SW480 (cell line): ENCODE measurements around the gene KRTAP10-5.
"Not testable (repeated sequence)": the region's sequence is repeated elsewhere in the genome, so short reads cannot be mapped to it uniquely, and the experiment has no call there.

Experiments
- DNase-seq: peaks from one replicate; pipeline ENCODE4 v3.0.0-alpha.2; 2016; ENCODE audit warnings: low spot score

Gene KRTAP10-5

DNA sequence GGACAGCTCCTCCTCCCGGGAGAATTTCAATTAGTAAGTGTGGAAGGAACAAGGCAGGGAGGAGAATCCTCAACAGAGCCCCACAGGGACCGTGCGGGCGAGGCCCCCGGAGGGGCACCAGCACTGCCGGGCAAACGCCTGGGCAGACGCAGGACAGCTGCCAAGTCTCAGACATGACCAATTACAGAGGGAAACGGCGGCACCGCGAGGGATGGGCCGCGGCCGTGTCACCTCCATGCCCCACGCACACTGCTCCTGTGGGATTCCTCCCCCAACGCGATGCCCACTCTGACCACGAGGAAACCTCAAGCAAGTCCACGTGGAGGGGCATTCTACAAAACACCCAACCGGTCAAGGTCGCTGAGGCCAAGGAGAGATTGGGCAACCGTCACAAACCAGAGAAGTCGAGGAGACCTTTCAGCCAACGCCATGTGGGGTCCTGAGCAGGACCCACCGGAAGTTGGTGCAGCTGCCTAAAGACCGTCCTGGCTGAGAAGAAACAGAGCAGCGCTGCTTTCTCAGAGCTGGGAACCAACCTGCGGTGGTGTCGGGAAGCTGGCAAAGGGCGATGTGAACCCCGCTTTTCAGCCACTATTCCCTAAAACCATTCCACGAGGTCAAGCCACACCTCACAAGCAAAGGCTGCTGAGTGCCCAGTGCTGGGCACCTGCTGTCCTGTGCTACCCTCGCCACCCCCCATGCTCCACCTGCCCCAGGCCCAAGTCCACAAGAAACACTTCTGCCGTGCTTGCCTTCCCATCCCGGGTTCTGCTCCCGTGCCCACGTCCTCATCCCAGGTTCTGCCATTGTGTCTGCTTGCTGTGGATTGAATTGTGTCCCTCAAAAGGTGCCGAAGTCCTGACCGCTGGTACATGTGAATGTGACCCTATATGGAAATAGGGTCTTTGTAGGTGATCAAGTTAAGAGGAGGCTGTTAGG is 8.3 kb downstream of the KRTAP10-5 start:
- no peak for DNase-seq

DNA sequence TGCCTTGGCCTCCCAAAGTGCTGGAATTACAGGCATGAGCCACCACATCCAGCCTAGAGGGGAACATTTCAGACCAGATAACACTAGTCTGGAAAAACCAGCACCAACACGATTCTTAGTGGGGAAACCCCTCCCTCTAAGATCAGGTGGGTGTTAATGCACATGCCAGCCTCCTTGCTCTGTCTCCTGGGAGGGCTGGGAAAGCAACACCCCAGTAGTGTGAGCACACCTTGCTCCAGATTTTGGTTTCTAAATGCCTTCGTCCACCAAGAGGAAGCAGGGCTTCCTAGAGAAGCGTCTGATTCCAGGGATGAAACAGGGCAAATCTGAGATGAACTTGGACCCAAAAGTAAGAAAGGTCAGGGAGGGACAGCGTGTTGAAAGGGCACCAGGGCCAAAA is 9.1 kb downstream of the KRTAP10-5 start:
- no peak for DNase-seq

DNA sequence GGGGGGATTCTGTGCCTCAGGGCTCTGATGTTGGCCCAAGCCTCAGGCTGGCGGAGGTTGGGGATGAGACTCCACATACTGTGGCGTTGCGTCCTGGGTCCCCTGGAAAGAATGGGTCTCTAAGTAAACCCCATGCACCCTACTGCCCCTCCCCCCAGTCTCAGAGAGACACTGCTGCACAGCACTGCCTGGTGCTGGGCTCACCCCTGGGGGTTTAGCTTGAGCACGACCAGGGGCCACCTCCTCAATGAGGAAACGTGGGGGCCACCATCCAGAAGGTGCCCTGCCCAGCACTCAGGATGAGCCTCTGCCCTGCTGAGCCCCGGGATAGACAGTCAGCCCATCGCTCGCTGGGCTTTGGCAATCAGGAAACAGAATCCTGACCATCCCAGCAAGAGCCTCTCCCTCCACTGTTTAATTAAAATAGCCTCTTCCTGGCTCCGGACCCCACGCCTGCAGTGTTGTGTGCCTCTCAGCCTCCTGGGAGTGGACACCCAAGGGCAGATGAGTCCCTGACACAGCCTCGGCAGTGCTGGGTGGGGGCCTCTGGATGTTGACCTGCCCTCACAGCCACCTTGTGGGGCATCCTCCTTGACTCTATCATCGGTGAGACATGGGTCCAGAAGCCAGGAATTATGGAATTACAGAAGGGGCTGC is 10.4 kb downstream of the KRTAP10-5 start:
- no peak for DNase-seq

DNA sequence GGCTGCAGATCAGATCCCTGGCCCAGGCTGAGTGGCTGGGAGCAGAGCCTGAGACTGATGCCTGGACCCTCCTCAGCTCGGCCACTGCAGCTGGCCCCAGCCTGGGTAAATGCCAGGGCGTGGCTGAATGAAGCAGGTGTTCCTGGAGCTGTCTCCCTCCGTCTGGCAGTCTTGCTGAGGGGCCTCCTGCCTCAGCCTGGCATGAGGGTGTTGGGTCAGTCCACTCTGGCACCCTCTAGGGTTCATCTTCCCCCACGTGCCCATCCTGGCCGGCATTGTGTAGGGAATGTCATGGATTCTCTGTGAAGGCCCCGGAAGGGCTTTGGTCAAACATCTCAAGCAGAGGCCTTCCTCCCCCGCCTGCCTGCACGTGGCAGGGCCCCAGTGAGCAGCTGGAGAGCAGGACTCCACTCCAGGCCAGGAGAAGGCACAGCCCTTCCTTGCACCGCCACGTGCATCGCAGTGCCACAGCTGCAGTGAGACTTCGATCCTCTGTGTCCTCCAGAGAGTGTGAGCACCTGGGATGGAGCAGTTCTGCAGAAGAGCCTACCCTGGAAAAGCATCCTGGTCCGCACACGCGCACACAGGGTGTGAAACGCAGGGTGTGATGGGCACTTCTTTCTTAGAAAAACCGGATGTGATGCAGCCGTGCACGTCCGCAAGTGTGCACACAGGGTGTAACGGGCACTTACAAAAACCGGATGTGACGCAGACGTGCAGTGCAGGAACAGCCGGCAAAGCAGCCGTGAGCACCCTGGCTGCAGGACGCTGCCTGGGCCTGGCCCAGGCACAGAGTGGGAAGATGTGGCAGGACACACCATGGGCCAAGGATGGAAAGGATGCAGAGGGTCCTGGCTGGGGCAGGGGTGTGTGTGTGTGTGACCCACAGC is 11.5 kb downstream of the KRTAP10-5 start:
- DNase-seq = no peak

DNA sequence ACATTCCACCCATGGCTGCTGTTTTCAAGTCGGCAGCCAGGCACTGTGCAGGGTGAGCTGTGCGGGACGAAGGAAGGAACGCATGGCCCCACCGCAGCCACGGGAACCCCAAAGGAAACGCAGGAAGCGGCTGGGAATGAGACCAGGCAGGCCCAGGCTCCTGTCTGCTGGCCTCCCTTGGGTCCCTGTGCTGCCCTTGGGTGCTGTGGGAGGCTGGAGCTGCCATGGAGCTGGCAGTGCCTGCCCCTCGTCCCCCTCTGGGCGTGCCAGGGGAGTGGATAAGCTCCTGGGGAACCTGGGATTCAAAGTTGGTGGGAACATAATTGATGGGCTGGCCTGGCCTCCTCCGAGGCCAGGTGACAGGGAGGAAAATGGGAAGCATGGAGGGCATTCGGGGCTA is 12.1 kb downstream of the KRTAP10-5 start:
- no peak for DNase-seq

DNA sequence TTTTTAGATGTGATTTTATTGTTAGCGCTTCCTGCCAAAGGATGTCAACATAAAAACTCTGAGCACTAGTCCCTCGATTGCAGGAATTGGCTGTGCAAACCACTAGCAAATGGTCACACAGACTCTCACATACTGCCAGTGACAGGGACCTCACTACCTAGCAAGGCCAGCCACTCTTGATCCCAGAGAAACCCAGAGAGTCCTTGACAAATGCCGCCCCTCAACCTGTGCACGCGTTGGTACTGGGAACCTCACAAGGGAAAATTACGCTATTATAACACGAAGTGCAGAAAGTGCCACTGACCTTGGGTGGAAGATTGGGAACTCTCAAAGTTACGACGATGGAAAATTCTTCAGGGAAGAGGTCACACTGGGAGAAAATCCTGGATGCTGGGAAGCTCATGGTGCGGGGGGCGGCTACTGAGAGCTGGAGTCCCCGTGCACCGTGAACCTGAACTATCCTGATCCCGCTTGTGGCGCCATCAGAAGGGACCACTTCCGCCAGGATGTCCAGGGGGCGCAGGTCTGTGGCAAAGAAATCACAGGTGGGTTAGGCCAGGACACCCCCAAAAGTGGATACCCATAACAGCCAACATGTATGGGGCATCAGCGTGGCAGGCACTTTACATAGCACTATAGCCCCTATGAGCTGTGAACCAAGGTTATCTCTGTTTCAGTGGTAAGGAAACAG is 12.8 kb downstream of the KRTAP10-5 start:
- DNase-seq = no peak

DNA sequence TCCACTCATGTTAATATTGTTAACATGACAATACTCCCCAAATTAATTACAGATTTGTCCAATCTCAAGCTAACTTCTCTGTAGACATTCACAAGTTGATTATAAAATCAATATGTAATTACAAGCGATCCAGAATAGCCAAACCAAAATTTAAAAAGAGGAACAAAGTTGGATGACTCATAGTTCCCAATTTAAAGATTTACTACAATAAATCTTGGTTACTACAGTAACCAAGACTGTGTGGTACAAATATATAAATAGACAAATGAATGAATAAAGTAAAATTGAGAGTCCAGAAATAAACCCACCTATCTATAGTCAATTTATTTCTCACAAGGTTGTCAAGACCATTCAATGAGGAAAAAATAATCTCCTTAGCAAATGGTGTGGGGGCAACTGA is 14.0 kb downstream of the KRTAP10-5 start:
- DNase-seq = no peak

DNA sequence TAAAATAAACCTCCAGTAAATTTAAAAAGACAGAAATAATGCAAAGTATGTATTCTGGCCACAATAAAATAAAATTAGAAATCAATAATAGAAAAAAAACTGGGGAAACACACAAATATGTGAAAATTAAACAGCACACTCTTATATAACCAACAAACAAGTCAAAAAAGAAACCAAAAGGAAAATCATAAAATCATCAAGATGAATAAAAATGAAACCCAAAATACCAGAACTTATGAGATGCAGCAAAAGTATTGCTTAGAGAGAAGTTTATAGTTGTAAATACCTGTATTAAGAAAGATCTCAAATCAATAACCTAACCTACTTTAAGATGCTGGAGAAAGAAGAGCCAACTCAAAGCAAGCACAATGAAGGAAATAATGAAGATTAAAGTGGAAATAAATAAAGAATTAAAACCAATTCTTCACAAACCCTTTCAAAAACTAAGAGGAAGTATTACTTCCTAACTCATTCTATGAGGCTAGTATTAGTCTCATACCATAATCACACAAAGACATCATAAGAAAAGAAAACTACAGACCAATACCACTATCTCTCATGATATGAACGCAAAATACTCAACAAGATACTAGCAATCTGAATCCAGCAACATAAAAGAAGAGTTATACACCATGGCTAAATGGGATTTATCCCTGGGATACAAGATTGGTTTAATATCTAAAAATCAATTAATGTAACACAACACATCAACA is 15.4 kb downstream of the KRTAP10-5 start:
- DNase-seq = no peak

DNA sequence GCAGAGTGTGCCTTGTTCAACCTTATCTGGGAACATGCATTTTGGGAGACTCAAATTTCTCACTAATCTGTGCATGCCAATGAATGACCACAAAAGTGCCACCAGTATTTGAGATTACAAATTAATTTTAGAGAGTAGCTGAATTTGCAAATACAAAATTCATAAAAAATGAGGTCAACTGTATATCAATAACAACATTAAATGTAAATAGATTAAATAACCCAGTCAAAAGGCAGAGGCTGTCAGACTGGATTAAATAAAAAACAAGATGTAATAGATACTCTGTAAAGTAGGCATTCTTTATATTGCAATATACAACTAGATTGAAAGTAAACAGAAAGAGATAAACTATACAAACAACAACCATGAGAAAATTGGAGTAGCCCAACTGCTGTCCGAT is 16.3 kb downstream of the KRTAP10-5 start:
- no peak for DNase-seq

DNA sequence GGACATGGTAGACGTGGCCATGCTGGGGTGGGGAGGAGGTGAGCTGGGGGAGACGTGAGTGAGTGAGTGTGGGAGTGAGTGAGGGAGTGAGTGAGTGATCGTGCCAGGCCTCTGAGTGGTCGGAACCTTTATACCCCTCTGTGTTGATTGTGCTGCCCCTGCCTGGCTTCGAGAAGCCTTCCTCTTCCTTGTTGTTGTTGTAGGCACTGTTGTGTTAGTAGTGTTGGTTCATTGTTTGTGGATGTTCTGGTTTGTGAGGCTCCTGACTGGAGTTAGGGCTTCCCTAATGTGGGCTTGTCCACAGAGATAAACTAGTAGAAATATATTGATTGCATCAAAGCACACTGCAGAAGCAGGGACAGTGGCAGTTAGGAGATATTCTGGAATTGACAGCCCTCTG is 21.7 kb downstream of the KRTAP10-5 start, which contains the start of gene KRTAP10-3:
TSS of gene KRTAP10-3 (minus strand) at position 101 of the 400 bp plus-strand sequence. CDS start at position 21, 80 bp downstream.
- no peak for DNase-seq

DNA sequence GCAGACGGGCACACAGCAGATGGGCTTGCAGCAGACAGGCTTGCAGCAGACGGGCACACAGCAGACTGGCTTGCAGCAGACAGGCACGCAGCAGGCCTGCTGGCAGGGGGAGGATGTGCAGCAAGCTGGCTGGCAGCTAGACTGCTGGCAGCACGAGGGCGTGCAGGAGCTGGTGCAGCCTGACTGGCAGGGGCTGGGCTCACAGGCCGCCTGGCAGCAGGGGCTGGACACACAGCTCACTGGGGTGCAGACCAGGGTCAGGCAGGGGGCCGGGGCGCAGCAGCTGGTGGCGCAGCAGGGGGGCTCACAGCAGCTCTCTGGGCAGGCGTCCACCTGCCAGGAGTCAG is 22.1 kb downstream of the KRTAP10-5 start:
- DNase-seq = not testable (repeated sequence)

DNA sequence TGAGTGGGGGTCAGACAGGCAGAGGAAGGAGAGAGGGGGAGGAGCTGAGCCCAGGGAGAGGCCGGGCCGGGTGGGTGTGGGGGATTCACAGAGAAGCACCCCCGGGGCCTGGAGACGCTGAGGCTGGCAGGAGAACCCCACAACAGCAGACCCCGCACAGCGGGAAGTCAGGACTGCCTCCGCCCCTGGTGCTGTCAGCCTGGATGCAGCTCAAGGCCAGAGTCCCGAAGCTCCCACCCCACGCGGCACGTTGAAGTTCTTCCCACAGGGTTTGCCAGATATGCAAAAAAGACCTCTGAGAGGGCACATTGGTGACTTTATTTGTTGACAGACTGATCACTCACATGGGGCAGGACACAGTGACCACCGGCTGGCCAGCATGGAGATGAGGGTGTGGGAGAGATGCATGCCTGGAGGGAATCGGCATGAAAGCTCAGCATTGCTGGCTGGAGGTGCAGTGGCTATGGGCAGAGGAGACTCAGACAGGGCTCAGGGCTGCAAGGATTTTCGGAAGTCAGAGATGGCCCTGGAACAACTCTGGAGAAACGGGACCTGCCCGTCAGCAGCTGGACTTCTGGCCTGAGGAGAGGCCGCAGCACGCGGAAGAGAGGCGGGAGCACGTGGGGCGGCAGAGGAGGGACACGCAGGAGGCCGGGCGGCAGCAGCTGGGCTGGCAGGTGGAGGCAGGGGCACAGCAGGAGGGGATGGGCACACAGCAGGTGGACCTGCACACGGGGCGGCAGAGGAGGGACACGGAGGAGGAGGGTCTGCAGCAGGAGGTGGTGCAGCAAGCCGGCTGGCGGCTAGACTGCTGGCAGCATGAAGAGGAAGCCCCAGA is 22.7 kb downstream of the KRTAP10-5 start:
- DNase-seq = no peak

DNA sequence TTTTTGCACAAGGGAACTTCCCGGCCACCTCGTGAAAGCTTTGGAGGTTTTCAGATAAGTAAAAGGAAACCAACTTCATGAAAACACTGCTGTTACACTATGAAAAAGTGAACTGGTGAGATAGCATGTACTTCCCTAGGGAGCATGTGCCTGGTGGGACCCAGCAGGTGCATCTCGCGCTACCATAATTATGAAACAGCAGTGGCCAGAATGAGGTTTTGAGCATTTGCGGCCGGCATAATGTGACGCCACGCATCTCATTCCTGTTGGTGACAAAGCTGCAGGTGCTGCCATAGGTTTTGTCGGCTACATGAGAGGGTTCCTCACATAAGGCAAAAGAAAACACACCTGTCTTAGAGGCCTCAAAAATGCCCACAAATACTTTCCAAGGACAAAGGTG is 23.5 kb downstream of the KRTAP10-5 start:
- DNase-seq = peak; percentile 87

DNA sequence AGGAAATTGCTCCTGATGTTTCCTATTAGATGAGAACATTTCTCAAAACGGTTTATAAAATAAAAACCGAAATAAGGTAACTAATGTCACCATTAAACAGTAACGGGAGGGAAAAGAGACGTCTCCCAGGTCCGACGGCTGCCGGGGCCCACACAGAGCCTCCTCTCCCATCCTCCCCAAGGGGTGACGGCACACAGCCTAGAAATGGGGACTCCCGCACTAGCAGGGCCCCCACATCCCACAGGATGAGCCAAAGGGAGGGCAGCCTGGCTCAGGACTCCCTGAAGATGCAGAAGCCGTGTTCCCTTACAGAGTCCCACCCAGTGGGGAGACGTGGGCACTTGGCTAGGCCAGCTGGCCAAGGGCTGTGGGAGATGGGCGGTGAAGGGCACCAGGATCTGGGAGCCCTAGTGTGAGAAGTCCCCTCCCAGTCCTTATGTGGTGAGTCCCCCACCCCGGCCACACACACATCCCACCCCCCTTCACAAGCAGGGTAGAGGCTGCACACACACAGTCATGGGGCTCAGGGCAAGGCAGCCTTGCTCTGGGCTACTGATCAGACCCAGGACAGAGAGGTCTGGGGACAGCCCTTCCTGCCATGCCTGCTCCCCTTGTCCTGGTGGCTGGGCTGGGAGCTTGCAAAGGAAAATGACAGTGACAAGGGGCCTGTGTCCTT is 25.1 kb downstream of the KRTAP10-5 start:
- DNase-seq = no peak

DNA sequence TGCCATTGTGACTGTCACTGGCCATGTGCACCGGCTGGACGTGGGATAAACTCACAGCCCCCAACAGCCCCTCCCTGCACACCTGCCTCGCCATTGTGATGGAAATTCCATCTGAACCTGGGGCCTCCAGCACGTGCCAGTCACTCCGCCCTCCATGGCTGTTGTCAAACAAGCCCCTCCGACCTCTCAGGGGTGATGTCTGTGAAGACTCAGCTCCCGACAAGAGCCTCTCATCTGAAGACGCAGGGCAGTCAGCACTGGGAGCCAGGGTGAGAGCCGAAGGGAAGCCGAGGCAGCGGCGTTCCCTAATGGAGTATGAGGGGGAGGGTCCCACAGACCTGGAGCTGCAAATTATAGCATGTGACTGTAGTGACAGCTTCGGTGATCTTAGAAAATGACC is 27.7 kb downstream of the KRTAP10-5 start:
- no peak for DNase-seq

DNA sequence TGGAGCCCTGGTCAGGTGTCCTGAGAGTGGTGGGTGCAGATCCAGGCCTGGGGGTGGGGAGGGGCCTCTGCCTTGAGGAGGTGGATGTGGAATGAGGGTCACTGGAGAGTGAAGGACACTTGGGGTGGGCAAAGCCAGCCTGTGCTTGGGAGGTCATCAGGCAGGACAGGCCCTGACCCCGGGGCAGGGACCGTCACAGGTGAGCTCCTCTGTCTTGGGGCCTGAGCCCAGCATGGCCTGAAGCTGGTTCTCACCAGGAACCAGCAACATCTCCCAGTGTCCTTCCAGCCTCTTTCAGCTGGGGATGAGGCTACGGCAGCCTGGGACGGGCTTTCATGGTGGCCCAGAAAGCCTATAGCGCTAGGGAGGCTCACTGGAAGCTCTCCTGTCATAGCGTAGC is 28.3 kb downstream of the KRTAP10-5 start:
- no peak for DNase-seq

DNA sequence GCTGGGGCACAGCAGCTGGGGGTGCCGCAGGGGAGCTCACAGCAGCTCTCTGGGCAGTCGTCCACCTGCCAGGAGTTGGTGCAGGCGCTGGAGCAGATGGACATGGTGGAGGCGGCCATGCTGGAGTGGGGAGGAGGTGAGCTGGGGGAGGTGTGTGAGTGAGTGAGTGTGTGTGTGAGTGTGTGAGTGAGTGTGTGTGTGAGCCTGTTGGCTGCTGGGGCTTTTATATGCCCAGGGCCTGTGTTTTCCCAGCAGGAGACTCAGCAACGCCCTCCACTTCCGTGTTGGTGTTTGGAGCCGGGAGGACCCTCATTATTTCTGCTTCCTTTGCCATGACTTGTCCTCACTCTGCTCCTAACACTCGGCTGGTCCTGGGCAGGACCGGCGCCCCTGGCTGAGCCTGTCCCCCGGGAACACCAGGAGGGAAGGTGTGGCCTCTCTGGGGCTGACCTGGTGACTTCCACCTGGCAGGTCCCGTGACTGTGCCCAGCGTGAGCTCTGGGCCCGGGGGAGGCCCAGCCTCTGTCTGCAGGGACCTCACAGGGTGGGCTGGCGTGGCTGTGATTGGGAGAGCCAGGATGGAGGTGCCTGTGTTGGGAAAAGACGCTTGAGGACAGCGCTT is 29.0 kb downstream of the KRTAP10-5 start, which contains the start of gene KRTAP10-2:
TSS of gene KRTAP10-2 (minus strand) at position 166 of the 622 bp plus-strand sequence. CDS start at position 119, 47 bp downstream.
- no peak for DNase-seq

DNA sequence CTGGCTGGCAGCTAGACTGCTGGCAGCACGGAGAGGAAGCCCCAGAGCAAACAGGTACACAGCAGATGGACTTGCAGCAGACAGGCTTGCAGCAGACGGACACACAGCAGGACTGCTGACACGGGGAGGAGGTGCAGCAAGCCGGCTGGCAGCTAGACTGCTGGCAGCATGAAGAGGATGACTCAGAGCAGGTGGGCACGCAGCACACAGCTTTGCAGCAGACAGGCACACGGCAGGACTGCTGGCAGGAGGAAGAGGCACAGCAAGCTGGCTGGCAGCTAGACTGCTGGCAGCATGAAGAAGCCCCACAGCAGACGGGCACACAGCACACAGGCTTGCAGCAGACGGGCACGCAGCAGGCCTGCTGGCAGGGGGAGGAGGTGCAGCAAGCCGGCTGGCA is 29.6 kb downstream of the KRTAP10-5 start:
- DNase-seq = no peak

DNA sequence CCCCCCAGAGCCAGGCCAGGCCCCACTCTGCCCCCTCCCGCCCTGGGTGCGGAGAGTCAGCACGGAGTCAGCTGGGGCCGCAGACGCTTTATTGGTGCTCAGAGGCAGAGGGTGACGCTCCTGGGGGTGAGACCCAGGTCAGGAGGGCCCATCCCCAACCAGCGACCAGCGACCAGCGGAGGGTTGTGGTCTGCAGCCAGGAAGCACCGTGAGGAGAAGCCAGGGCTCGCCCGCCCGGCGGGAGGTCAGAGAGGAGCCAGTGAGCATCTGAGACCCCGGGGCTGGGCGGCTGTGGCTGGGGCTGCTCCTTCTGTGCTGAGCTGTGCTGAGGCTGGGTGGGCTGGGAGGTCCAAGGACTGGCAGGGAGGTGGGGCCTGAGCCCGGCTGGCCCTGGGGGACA is 30.1 kb downstream of the KRTAP10-5 start:
- not testable (repeated sequence) for DNase-seq
